Endodermal cell (in vitro differentiated cells): ENCODE data around the gene BMPER. TPM values are rescaled to one million over a fixed set of nuclear protein-coding genes. Genes with fewer than 3 reads are reported as not detected.

Experiments
- DNase-seq: peaks from one replicate; pipeline ENCODE4 v3.0.0-alpha.2; 2017
- H3K27ac ChIP-seq: 2 replicates; pipeline ENCODE4 v1.5.1; 2013; ENCODE audit warnings: mild to moderate bottlenecking, low read depth, low read length, moderate library complexity
- H3K27me3 ChIP-seq: 2 replicates; pipeline ENCODE4 v1.6.1; 2013; ENCODE audit warnings: mild to moderate bottlenecking, low read length, moderate library complexity; ENCODE audit not compliant: insufficient read depth, control insufficient read depth, poor library complexity, severe bottlenecking
- H3K36me3 ChIP-seq: 2 replicates; pipeline ENCODE4 v1.7.0; 2013; ENCODE audit warnings: mild to moderate bottlenecking, low read length, moderate library complexity; ENCODE audit not compliant: control insufficient read depth, insufficient read depth
- H3K4me1 ChIP-seq: one replicate; pipeline ENCODE4 v1.7.0; 2013; ENCODE audit warnings: low read length; ENCODE audit not compliant: control insufficient read depth, insufficient read depth
- H3K4me3 ChIP-seq: 2 replicates; pipeline ENCODE4 v1.5.1; 2013; ENCODE audit warnings: mild to moderate bottlenecking, low read length, moderate library complexity
- H3K9ac ChIP-seq: 2 replicates; pipeline ENCODE4 v1.6.1; 2013; ENCODE audit warnings: mild to moderate bottlenecking, low read length, moderate library complexity; ENCODE audit not compliant: poor library complexity, severe bottlenecking; ENCODE audit errors: extremely low read depth
- H3K9me3 ChIP-seq: 2 replicates; pipeline ENCODE4 v1.6.1; 2013; ENCODE audit warnings: mild to moderate bottlenecking, low read length, moderate library complexity; ENCODE audit not compliant: control insufficient read depth
- H3K27ac Mint-ChIP-seq: 2 replicates; pipeline ENCODE4 v1.8.0; 2020; ENCODE audit warnings: mixed read lengths
- H3K27me3 Mint-ChIP-seq: 2 replicates; pipeline ENCODE4 v1.8.0; 2021; ENCODE audit warnings: mild to moderate bottlenecking, mixed read lengths; ENCODE audit not compliant: insufficient read depth
- H3K36me3 Mint-ChIP-seq: 2 replicates; pipeline ENCODE4 v1.8.0; 2020; ENCODE audit warnings: low read depth, mixed read lengths
- H3K4me1 Mint-ChIP-seq: 2 replicates; pipeline ENCODE4 v1.8.0; 2020; ENCODE audit warnings: mixed read lengths
- H3K4me3 Mint-ChIP-seq: 2 replicates; pipeline ENCODE4 v1.8.0; 2020; ENCODE audit warnings: mild to moderate bottlenecking, moderate library complexity, mixed read lengths
- H3K9me3 Mint-ChIP-seq: 2 replicates; pipeline ENCODE4 v1.8.0; 2020; ENCODE audit warnings: mild to moderate bottlenecking, mixed read lengths
- CTCF ChIP-seq: fragments of 200-600 bp; sonication (generic); conservative IDR thresholded peaks from 2 replicates; pipeline ENCODE4 v1.5.0; 2021; ENCODE audit warnings: antibody characterized with exemption, mild to moderate bottlenecking
- whole genome bisulfite sequencing, 2 experiments: methylation state at CpG; one replicate each; pipeline versions ENCODE4 v1.1.5 to v1.1.7; 2013; ENCODE audit warnings: missing lambda C conversion rate in 2 of 2, mixed read lengths in 1 of 2; ENCODE audit not compliant: insufficient coverage in 1 of 2, insufficient read length in 1 of 2; 5-methylcytosine and 5-hydroxymethylcytosine counted together
- total RNA-seq, 2 donors: library from RNA; stranded (reverse); fragmentation: NEBNext Ultra II Directional in 1 of 2; extraction: Animal tissue kit (Norgen Biotek cat#: 25700) in 1 of 2; gene quantifications; 2 replicates in 1 of 2; 3 replicates in 1 of 2; pipeline ENCODE4 v1.2.1, GENCODE V29; 2021

Gene BMPER
- total RNA-seq, 2 donors from 2014 or later, result 71.2 to 72.2 TPM

GRCh38 chr7:34069676-34070075 is 164.3 kb downstream of the BMPER start:
- H3K4me3 Mint-ChIP-seq, result no peak overlapping the region
- no peak overlapping the region for H3K27ac ChIP-seq

DNA sequence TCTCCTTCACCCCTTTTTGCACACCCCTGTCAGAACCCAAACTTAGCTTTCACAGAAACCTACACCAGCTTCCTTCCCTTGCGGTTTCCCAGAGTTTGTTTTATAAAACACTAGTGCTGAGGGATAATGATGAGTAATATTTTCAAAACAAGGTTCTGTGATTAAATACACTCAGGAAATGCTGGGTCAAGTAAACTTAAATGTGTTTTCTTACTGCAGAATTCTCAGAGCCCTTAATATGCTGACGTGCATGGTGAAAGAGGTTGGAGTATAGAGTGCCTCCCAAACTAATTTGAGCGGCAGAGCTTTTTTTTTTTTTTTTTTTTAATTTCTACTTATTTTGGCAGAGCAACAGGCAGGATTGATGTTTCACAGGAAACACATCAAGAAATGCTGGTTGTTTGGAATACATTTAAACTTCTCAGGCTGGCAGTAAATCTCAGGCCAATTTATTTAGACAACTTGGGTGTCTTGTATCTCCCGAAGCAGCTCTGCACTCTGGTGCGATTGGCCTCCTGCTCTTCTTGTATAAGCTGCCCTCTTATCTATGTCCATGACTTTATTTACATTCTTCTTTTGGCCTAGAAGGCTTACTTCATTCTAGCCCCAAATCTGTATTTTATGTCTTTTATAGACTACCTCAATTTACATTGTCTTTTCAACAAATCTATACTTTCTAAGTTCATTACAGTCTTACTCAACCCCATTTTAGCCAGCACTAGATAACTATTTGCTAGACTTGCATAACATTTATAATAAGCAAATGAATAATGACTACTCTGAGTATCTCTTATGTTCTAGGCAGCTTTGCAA is 165.4 kb downstream of the BMPER start:
- Mint-ChIP-seq H3K4me3 (no peak overlapping the region), H3K4me1 (peaks cover 17% of the 10 kb centered on the region), H3K27me3 (no peaks in the 10 kb centered on the region), H3K27ac (no peak overlapping the region), H3K9me3 (no peaks in the 10 kb centered on the region), H3K36me3 (peaks cover 49% of the 10 kb centered on the region)
- H3K27me3 ChIP-seq, result no peaks in the 10 kb centered on the region
- no peaks in the 10 kb centered on the region for H3K36me3 ChIP-seq
- H3K9me3 ChIP-seq, result peaks cover 6% of the 10 kb centered on the region
- no peak for DNase-seq
- H3K4me3 ChIP-seq, result no peak overlapping the region
- no peaks in the 10 kb centered on the region for H3K4me1 ChIP-seq
- H3K27ac ChIP-seq, result no peak overlapping the region
- TF ChIP-seq CTCF, result no peak
- WGBS, 2 experiments, result 97 to 100% methylated on average over 4 to 5 of the region's 5 CpGs
- no peak overlapping the region for H3K9ac ChIP-seq

More at GRCh38 chr7:34069676-34070075, 164.3 kb downstream of the BMPER start:
- Histone ChIP-seq H3K9ac (no peak overlapping the region), H3K4me1 (no peaks in the 10 kb centered on the region), H3K4me3 (no peak overlapping the region), H3K36me3 (no peaks in the 10 kb centered on the region), H3K9me3 (peaks cover 6% of the 10 kb centered on the region), H3K27me3 (peaks cover 5% of the 10 kb centered on the region)
- TF ChIP-seq CTCF, result no peak
- H3K9me3 Mint-ChIP-seq, result no peaks in the 10 kb centered on the region
- peaks cover 50% of the 10 kb centered on the region for H3K36me3 Mint-ChIP-seq
- no peaks in the 10 kb centered on the region for H3K27me3 Mint-ChIP-seq
- 79 to 85% methylated on average over 2 of the region's 2 CpGs for WGBS, 2 experiments
- DNase-seq, result no peak
- peaks cover 17% of the 10 kb centered on the region for H3K4me1 Mint-ChIP-seq
- no peak overlapping the region for H3K27ac Mint-ChIP-seq

GRCh38 chr7:34073676-34074075 is 168.3 kb downstream of the BMPER start:
- H3K36me3 Mint-ChIP-seq, result peaks cover 49% of the 10 kb centered on the region
- peaks cover under 1% of the 10 kb centered on the region for H3K27me3 Mint-ChIP-seq
- no peak for TF ChIP-seq CTCF
- Histone ChIP-seq H3K36me3 (no peaks in the 10 kb centered on the region), H3K27me3 (no peaks in the 10 kb centered on the region), H3K9ac (no peak overlapping the region), H3K4me3 (no peak overlapping the region), H3K27ac (no peak overlapping the region), H3K9me3 (peaks cover 6% of the 10 kb centered on the region), H3K4me1 (no peaks in the 10 kb centered on the region)
- H3K4me1 Mint-ChIP-seq, result peaks cover 4% of the 10 kb centered on the region
- 86 to 100% methylated on average over 2 of the region's 2 CpGs for WGBS, 2 experiments
- no peaks in the 10 kb centered on the region for H3K9me3 Mint-ChIP-seq
- no peak for DNase-seq
- peak overlapping the region; percentile 64 for H3K27ac Mint-ChIP-seq
- no peak overlapping the region for H3K4me3 Mint-ChIP-seq
